Retinal pigment epithelial cell (primary cell): ENCODE data around the gene DLG1.

Experiments used
- DNase-seq: peaks from one replicate; pipeline ENCODE4 v3.0.0-alpha.2; 2010; ENCODE audit warnings: low read depth
- H3K4me3 ChIP-seq: 2 replicates; pipeline ENCODE4 v1.5.1; 2011; ENCODE audit warnings: mild to moderate bottlenecking, low read length, control low read depth, moderate library complexity
- TF ChIP-seq, protein P1 (sequence below): conservative IDR thresholded peaks from 2 replicates; pipeline ENCODE4 v1.5.1; 2011; ENCODE audit warnings: low read depth, low read length, control low read depth, inconsistent platforms

The DLG1 gene

DNA sequence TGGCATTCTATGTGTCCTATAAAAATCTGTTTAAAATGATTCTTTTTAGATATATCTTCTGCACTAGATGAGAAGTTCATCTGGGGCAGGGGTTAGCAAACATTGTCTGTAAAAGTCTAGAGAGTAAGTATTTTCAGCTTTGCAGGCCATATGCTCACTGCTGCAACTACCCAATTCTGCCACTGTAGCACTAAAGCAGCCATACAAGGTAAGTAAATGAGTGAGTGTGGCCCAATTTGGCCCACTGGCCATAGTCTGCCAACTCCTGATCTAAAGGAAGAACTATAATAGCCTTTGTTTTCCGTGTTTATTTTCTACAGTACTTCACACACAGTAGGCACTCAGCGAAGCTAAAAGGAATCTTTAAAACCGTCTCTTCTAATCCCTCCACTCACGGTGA lies 42.3 kb downstream of the DLG1 start:
- no peak for DNase-seq
- no peak overlapping the region for H3K4me3 ChIP-seq
- TF ChIP-seq, protein P1, sequence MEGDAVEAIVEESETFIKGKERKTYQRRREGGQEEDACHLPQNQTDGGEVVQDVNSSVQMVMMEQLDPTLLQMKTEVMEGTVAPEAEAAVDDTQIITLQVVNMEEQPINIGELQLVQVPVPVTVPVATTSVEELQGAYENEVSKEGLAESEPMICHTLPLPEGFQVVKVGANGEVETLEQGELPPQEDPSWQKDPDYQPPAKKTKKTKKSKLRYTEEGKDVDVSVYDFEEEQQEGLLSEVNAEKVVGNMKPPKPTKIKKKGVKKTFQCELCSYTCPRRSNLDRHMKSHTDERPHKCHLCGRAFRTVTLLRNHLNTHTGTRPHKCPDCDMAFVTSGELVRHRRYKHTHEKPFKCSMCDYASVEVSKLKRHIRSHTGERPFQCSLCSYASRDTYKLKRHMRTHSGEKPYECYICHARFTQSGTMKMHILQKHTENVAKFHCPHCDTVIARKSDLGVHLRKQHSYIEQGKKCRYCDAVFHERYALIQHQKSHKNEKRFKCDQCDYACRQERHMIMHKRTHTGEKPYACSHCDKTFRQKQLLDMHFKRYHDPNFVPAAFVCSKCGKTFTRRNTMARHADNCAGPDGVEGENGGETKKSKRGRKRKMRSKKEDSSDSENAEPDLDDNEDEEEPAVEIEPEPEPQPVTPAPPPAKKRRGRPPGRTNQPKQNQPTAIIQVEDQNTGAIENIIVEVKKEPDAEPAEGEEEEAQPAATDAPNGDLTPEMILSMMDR = no peak

DNA sequence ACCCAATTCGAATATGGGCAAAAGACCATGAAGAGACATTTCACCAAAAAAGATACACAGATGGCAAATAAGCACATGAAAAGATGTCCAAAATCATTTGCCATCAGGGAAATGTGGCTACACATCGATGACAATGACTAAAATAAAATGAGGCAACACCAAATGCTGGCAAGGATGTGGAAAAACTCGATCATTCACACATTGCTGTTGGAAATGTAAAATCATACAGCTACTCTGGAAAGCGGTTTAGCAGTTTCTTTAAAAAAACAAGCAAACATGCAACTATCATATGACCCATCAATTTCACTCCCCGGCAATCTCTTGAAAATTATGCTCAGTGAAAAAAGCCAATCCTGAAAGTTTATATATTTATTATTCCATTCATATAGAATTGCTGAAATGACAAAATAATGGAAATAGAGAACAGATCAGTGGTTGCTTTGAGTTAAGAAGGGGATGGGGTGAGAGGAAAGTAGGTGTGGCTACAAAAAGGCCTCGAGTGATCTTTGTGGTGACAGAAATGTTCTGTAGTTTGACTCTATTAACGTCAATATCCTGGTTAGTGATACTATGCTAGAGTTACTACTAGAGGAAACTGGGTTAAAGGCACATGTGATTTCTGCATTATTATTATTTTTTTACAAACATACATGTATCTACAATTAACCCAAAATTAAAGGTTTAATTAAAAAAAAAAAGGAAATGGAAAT lies 45.0 kb downstream of the DLG1 start:
- TF ChIP-seq, protein P1 = no peak
- no peak for DNase-seq
- no peak overlapping the region for H3K4me3 ChIP-seq

DNA sequence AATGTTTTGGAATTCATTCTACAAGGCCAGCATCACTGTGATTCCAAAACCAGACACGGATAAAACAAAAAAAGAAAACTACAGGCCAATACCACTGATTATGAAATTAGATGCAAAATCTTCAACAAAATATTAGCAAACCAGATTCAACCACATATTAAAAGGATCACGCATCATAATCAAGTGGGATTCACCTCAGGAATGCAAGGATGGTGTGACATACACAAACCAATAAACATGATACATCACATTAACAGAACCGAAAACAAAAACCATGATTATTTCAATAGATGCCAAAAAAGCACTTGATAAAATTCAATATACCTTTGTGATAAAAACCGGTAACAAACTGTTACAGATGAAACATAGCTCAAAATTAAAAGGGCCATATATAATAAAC lies 48.9 kb downstream of the DLG1 start:
- TF ChIP-seq, protein P1 = no peak
- H3K4me3 ChIP-seq = no peak overlapping the region
- no peak for DNase-seq

DNA sequence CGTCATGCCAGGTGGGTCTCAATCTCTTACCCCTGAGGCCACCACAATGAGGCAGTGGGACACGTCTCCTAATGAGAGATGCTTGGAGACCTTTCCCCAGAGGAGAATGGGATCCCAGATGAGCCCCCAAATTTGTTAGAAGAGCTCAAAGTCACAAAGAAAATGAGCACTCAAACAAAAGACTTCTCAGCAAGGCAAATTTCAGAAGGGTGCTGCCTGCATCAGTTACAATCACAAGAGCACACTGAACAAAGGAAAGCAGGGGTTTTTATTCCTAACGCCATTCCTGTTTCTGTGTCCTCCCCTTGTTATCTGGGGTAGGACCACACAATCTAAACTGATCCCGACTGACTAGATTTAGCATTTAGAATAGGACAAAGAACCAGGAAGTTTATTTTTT lies 50.1 kb downstream of the DLG1 start:
- TF ChIP-seq, protein P1 = no peak
- no peak for DNase-seq
- no peak overlapping the region for H3K4me3 ChIP-seq

DNA sequence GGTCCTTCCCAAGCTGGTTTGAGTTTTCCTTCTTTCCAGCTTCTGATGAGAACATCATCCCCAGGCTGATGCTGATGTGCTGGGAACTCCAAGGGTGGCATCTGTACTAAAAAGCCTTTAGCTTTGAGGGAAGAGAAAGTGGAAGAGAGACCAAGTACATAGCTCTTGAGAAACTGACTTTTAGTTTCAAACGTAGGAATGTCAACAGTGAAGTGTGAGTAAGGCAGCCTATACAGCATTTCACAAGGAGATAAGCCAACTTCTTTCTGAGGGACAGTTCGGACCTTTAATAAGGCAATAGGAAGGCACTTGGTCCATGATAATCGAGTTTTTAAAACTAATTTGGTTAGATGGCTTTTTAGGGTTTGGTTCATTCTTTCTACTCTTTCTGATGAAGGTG lies 53.7 kb downstream of the DLG1 start:
- TF ChIP-seq, protein P1 = no peak
- H3K4me3 ChIP-seq = no peak overlapping the region
- DNase-seq = no peak

DNA sequence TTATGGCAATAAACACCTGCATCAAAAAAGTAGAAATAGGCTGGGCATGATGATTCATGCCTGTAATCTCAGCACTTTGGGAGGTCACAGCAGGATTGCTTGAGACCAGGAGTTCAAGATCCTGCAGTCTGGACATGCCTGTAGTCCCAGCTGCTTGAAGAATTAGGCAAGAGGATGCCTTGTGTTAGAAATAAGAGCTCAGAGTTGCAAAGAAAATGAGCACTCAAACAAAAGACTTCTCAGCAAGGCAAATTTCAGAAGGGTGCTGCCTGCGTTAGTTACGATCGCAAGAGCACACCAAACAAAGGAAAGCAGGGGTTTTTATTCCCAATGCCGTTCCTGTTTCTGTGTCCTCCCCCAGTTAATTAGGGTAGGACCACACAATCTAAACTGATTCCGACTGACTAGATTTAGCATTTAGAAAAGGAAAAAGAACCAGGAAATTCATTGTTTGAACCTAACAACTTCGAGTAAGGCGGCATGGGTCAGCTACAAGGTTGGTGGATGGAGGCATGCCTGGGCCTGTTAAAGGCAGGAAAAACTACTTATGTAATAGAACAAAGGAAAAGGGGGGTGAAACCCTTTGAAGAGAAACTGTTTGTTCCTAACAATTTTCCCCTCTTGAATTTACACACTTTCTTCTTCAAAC lies 55.5 kb downstream of the DLG1 start:
- TF ChIP-seq, protein P1 = no peak
- no peak overlapping the region for H3K4me3 ChIP-seq
- DNase-seq = no peak

DNA sequence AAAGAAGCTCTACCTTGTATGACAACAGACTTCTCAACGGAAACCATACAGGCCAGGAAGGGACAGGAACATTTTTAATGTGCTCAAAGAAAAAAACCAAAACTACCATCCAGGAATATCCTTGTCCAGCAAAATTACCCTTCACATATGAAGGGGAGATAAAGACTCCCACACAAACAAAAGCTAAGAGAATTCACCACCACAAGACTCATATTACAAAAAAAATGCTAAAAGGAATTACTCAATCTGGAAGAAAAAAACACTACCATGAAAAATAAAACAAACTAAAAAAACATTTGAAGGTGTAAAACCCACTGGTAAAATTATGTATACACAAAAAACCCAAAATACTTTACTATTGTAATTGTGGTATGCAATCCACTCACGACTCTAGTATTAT lies 57.2 kb downstream of the DLG1 start:
- DNase-seq = no peak
- H3K4me3 ChIP-seq = no peak overlapping the region
- TF ChIP-seq, protein P1 = no peak
